PC-3 (cell line): ENCODE data around the gene GLI3. TPM values are rescaled to one million over a fixed set of nuclear protein-coding genes. Genes with fewer than 3 reads are reported as not detected.

Experiments
- ATAC-seq: fragments of 200-7000 bp; cut with Tn5 transposase; 2 replicates; pipeline ENCODE4 v1.9.1; 2020; ENCODE audit warnings: mild to moderate bottlenecking, moderate library complexity
- Bru-seq: library from RNA; stranded (reverse); fragments of 400-500 nt; gene quantifications from one replicate; lab custom pipeline; 2021; lab: Mats Ljungman, UMichigan
- BruChase-seq, 2 experiments: library from RNA; stranded (reverse); fragments of 400-500 nt; gene quantifications; one replicate each; lab custom pipeline; 2021; lab: Mats Ljungman, UMichigan
- BruUV-seq: library from RNA; stranded (reverse); fragments of 400-500 nt; replicated peaks from 2 replicates; lab custom pipeline; 2021; lab: Mats Ljungman, UMichigan
- CTCF ChIA-PET: fragments of 300-600 bp; sonication (Branson Sonifier 250); formaldehyde crosslinking; loops from one replicate; lab custom pipeline; 2022; ENCODE audit warnings: antibody characterized with exemption; lab: Charles Lee
- POLR2A ChIA-PET: fragments of 300-600 bp; sonication (Branson Sonifier 250); formaldehyde crosslinking; loops from one replicate; lab custom pipeline; 2022; ENCODE audit warnings: antibody characterized with exemption; ENCODE audit not compliant: unreplicated experiment; lab: Charles Lee
- DNase-seq: peaks from one replicate; pipeline ENCODE4 v3.0.0-alpha.2; 2015
- H2AFZ ChIP-seq: fragments of 300-600 bp; sonication (generic); 2 replicates; pipeline ENCODE4 v1.6.0; 2016; ENCODE audit warnings: antibody characterized with exemption, low read length
- H3F3A ChIP-seq: fragments of 300-600 bp; sonication (generic); one replicate; pipeline ENCODE4 v1.6.0; 2017; ENCODE audit warnings: antibody characterized with exemption, low read length, control low read depth, mild to moderate bottlenecking; ENCODE audit not compliant: unreplicated experiment
- H3K27ac ChIP-seq: fragments of 300-600 bp; sonication (generic); 2 replicates; pipeline ENCODE4 v1.5.1; 2016; ENCODE audit warnings: mild to moderate bottlenecking, low read length
- H3K27me3 ChIP-seq: fragments of 300-600 bp; sonication (generic); 2 replicates; pipeline ENCODE4 v1.6.1; 2016; ENCODE audit warnings: low read length, mixed read lengths
- H3K36me3 ChIP-seq: fragments of 300-600 bp; sonication (generic); 2 replicates; pipeline ENCODE4 v1.6.1; 2016; ENCODE audit warnings: low read depth, mixed run types, low read length, mixed read lengths
- H3K4me1 ChIP-seq: fragments of 300-600 bp; sonication (generic); 2 replicates; pipeline ENCODE4 v1.5.1; 2016; ENCODE audit warnings: low read length; ENCODE audit not compliant: insufficient read depth
- H3K4me2 ChIP-seq: fragments of 300-600 bp; sonication (generic); 2 replicates; pipeline ENCODE4 v1.6.0; 2016; ENCODE audit warnings: low read length
- H3K4me3 ChIP-seq: fragments of 300-600 bp; sonication (generic); 2 replicates; pipeline ENCODE4 v1.5.1; 2016; ENCODE audit warnings: mild to moderate bottlenecking, low read length, mixed read lengths
- H3K79me2 ChIP-seq: fragments of 300-600 bp; sonication (generic); 2 replicates; pipeline ENCODE4 v1.6.1; 2017; ENCODE audit warnings: low read length, mixed read lengths
- H3K9ac ChIP-seq: fragments of 300-600 bp; sonication (generic); 2 replicates; pipeline ENCODE4 v1.6.0; 2016; ENCODE audit warnings: mild to moderate bottlenecking, low read length
- H3K9me2 ChIP-seq: fragments of 300-600 bp; sonication (generic); replicated peaks from 2 replicates; pipeline ENCODE4 v1.6.1; 2016; ENCODE audit warnings: mixed run types, low read length, mixed read lengths
- H3K9me3 ChIP-seq: fragments of 300-600 bp; sonication (generic); 2 replicates; pipeline ENCODE4 v1.6.1; 2016; ENCODE audit warnings: low read length, mixed read lengths
- H4K20me1 ChIP-seq: fragments of 300-600 bp; sonication (generic); 2 replicates; pipeline ENCODE4 v1.6.1; 2016; ENCODE audit warnings: low read length, mixed read lengths
- CTCF ChIP-seq: fragments of 300-600 bp; sonication (generic); conservative IDR thresholded peaks from 2 replicates; pipeline ENCODE4 v1.5.1; 2017; ENCODE audit warnings: antibody characterized with exemption, low read depth, mild to moderate bottlenecking, low read length
- EZH2 ChIP-seq: fragments of 300-600 bp; sonication (generic); IDR thresholded peaks from one replicate; pipeline ENCODE4 v1.6.1; 2017; ENCODE audit warnings: antibody characterized with exemption, mild to moderate bottlenecking, low read length; ENCODE audit not compliant: unreplicated experiment
- EZH2phosphoT487 ChIP-seq: fragments of 300-600 bp; sonication (generic); IDR thresholded peaks from 2 replicates; pipeline ENCODE4 v1.6.1; 2018; ENCODE audit warnings: mild to moderate bottlenecking, antibody characterized with exemption, low read length, borderline replicate concordance
- intact Hi-C: fragments of 100-400 bp; cut with micrococcal nuclease; formaldehyde crosslinking; loops from 2 replicates; pipeline ENCODE4 v1.9.0; 2023
- long read RNA-seq: library from polyadenylated mRNA; unstranded; transcript quantifications from one replicate; pipeline ENCODE4 v2.0.0, GENCODE V29; 2021; ENCODE audit not compliant: unreplicated experiment
- total RNA-seq: library from RNA; depleted of rRNA; stranded (reverse); fragments of >200 nt; gene quantifications from 2 replicates; pipeline ENCODE4 v1.2.3, GENCODE V29; 2014; rRNA removed

The GLI3 gene
- 3.5 and 9.6 TPM in 2 replicates for total RNA-seq
- percentile 95 among the genes with signal in this experiment for Bru-seq, nascent RNA
- percentile 76 among the genes with signal in this experiment for BruChase-seq, experiment 1, labeled RNA remaining after a 6-hour chase
- percentile 91 among the genes with signal in this experiment for BruChase-seq, experiment 2, labeled RNA remaining after a 2-hour chase
- long read RNA-seq, full-length matches to known transcripts: 11 of 186 reads
- long read RNA-seq, partial matches to known transcripts: 96 of 186 reads
- long read RNA-seq, other reads (novel, unspliced or antisense): 79 of 186 reads

- peak; percentile 72 for ATAC-seq
- peaks cover 40% of the 10 kb centered on the region for H3K4me1 ChIP-seq
- intact Hi-C loops: loop anchor here (2.0 to 10.0 kb wide), 5 partner anchors 56 to 454 kb away; no protein-coding TSS in a partner anchor
- H3K9ac ChIP-seq: peak within 1 kb of the TSS; percentile 76
- peaks cover 45% of the 10 kb centered on the region for H3K79me2 ChIP-seq
- no peaks in the 10 kb centered on the region for H3F3A ChIP-seq
- H3K4me2 ChIP-seq: peak within 1 kb of the TSS; percentile 85
- H3K9me2 ChIP-seq: no peaks in the 10 kb centered on the region
- TF ChIP-seq EZH2 (no peak), EZH2phosphoT487 (no peak), CTCF (no peak)
- no peaks in the 10 kb centered on the region for H3K36me3 ChIP-seq
- DNase-seq: peak; percentile 88
- H3K4me3 ChIP-seq: peak within 1 kb of the TSS; percentile 92
- no TSS peak for BruUV-seq
- H3K9me3 ChIP-seq: no peaks in the 10 kb centered on the region
- 0 out of 2 replicates have a peak, but pooled peaks cover 6% of the 10 kb centered on the region for H4K20me1 ChIP-seq
- peak within 1 kb of the TSS; percentile 89 for H2AFZ ChIP-seq
- H3K27me3 ChIP-seq: no peaks in the 10 kb centered on the region
- ChIA-PET CTCF (no interaction called here), POLR2A (interaction anchor here (0.5 kb wide), 1 partner anchor 1342 kb away, joined by 3 read pairs; no protein-coding TSS in a partner anchor)
- peak within 1 kb of the TSS; percentile 65 for H3K27ac ChIP-seq
These were observed at the start of gene GLI3 for GRCh38 chr7:42236976-42237810. Gene GLI3 (minus strand): TSS chr7:42237209. CDS start chr7:42223253, 13,956 bp downstream.

- H3K4me1 ChIP-seq: peaks cover 35% of the 10 kb centered on the region
- no peaks in the 10 kb centered on the region for H3K27me3 ChIP-seq
- peak; percentile 69 for ATAC-seq
- no peaks in the 10 kb centered on the region for H3K36me3 ChIP-seq
- TF ChIP-seq EZH2 (no peak), CTCF (no peak), EZH2phosphoT487 (no peak)
- no peaks in the 10 kb centered on the region for H3F3A ChIP-seq
- H3K9me2 ChIP-seq: no peaks in the 10 kb centered on the region
- intact Hi-C loops: no loop called here
- POLR2A ChIA-PET: interaction anchor here (0.5 kb wide), 1 partner anchor 236 kb away, joined by 3 read pairs; no protein-coding TSS in a partner anchor
- H3K79me2 ChIP-seq: no peaks in the 10 kb centered on the region
- peak overlapping the region; percentile 49 for H3K4me2 ChIP-seq
- H3K27ac ChIP-seq: peak overlapping the region; percentile 51
- no peaks in the 10 kb centered on the region for H3K9me3 ChIP-seq
- H4K20me1 ChIP-seq: no peaks in the 10 kb centered on the region
- DNase-seq: peak; percentile 66
- BruUV-seq: no TSS peak
- no peak overlapping the region for H3K4me3 ChIP-seq
- no peak overlapping the region for H3K9ac ChIP-seq
- CTCF ChIA-PET: interaction anchor here (0.6 to 0.9 kb wide), 2 partner anchors 12 to 209 kb away, joined by 3 read pairs; no protein-coding TSS in a partner anchor
- H2AFZ ChIP-seq: no peak overlapping the region
These were observed 48.4 kb upstream of the GLI3 start for GRCh38 chr7:42285383-42285824.
